ENCODE results near the gene ATP8A2.
"Not testable (repeated sequence)": the region's sequence is repeated elsewhere in the genome, so short reads cannot be mapped to it uniquely, and the experiment has no call there.

The ATP8A2 gene

GRCh38 chr13:25503856-25504255, 132.1 kb downstream of the ATP8A2 start:
- no peak for DNase-seq (ENCODE audit: low spot score)
- H3K4me1 ChIP-seq (ENCODE audit: insufficient read depth, poor library complexity, severe bottlenecking), result no peaks in the 10 kb centered on the region
- no peaks in the 10 kb centered on the region for H3K27me3 ChIP-seq (ENCODE audit: insufficient read depth, poor library complexity, severe bottlenecking)
- no peaks in the 10 kb centered on the region for H3K9me3 ChIP-seq (ENCODE audit: severe bottlenecking)
- no peak overlapping the region for H3K27ac ChIP-seq (ENCODE audit: poor library complexity, severe bottlenecking)
- H3K36me3 ChIP-seq (ENCODE audit: low read depth), result no peaks in the 10 kb centered on the region
- H3K4me3 ChIP-seq (ENCODE audit: severe bottlenecking), result no peak overlapping the region
- no peak for ATAC-seq (ENCODE audit: low read depth)
- TF ChIP-seq CTCF (IDR thresholded peaks at IDR 0.05; ENCODE audit: poor library complexity, severe bottlenecking), result no peak

- H3K27ac ChIP-seq (ENCODE audit: poor library complexity, severe bottlenecking), result no peak overlapping the region
- no peak for TF ChIP-seq CTCF (IDR thresholded peaks at IDR 0.05; ENCODE audit: poor library complexity, severe bottlenecking)
- no peaks in the 10 kb centered on the region for H3K36me3 ChIP-seq (ENCODE audit: low read depth)
- no peak for DNase-seq (ENCODE audit: low spot score)
- no peaks in the 10 kb centered on the region for H3K4me1 ChIP-seq (ENCODE audit: insufficient read depth, poor library complexity, severe bottlenecking)
- no peak for ATAC-seq (ENCODE audit: low read depth)
- no peaks in the 10 kb centered on the region for H3K9me3 ChIP-seq (ENCODE audit: severe bottlenecking)
- no peak overlapping the region for H3K4me3 ChIP-seq (ENCODE audit: severe bottlenecking)
- no peaks in the 10 kb centered on the region for H3K27me3 ChIP-seq (ENCODE audit: insufficient read depth, poor library complexity, severe bottlenecking)
Measured at GRCh38 chr13:25507841-25508240, 136.1 kb downstream of the ATP8A2 start.

GRCh38 chr13:25513060-25513459, 141.3 kb downstream of the ATP8A2 start:
- H3K36me3 ChIP-seq (ENCODE audit: low read depth); ATAC-seq (ENCODE audit: low read depth); H3K27me3 ChIP-seq (ENCODE audit: insufficient read depth, poor library complexity, severe bottlenecking); H3K4me1 ChIP-seq (ENCODE audit: insufficient read depth, poor library complexity, severe bottlenecking); H3K9me3 ChIP-seq (ENCODE audit: severe bottlenecking); H3K27ac ChIP-seq (ENCODE audit: poor library complexity, severe bottlenecking); H3K4me3 ChIP-seq (ENCODE audit: severe bottlenecking); DNase-seq (ENCODE audit: low spot score): not testable (repeated sequence)

- H3K4me3 ChIP-seq (ENCODE audit: severe bottlenecking), result no peak overlapping the region
- peaks cover 2% of the 10 kb centered on the region for H3K9me3 ChIP-seq (ENCODE audit: severe bottlenecking)
- no peak for TF ChIP-seq CTCF (IDR thresholded peaks at IDR 0.05; ENCODE audit: poor library complexity, severe bottlenecking)
- H3K36me3 ChIP-seq (ENCODE audit: low read depth), result no peaks in the 10 kb centered on the region
- no peaks in the 10 kb centered on the region for H3K27me3 ChIP-seq (ENCODE audit: insufficient read depth, poor library complexity, severe bottlenecking)
- no peaks in the 10 kb centered on the region for H3K4me1 ChIP-seq (ENCODE audit: insufficient read depth, poor library complexity, severe bottlenecking)
- DNase-seq (ENCODE audit: low spot score), result no peak
- H3K27ac ChIP-seq (ENCODE audit: poor library complexity, severe bottlenecking), result no peak overlapping the region
- ATAC-seq (ENCODE audit: low read depth), result no peak
Measured at GRCh38 chr13:25518441-25518840, 146.7 kb downstream of the ATP8A2 start.

GRCh38 chr13:25525884-25526283, 154.1 kb downstream of the ATP8A2 start:
- no peak for ATAC-seq (ENCODE audit: low read depth)
- Histone ChIP-seq H3K9me3 (ENCODE audit: severe bottlenecking) (peaks cover 4% of the 10 kb centered on the region), H3K27ac (ENCODE audit: poor library complexity, severe bottlenecking) (no peak overlapping the region), H3K4me1 (ENCODE audit: insufficient read depth, poor library complexity, severe bottlenecking) (peaks cover 5% of the 10 kb centered on the region), H3K4me3 (ENCODE audit: severe bottlenecking) (no peak overlapping the region), H3K27me3 (ENCODE audit: insufficient read depth, poor library complexity, severe bottlenecking) (no peaks in the 10 kb centered on the region), H3K36me3 (ENCODE audit: low read depth) (no peaks in the 10 kb centered on the region)
- TF ChIP-seq CTCF (IDR thresholded peaks at IDR 0.05; ENCODE audit: poor library complexity, severe bottlenecking), result no peak
- DNase-seq (ENCODE audit: low spot score), result no peak

Measured in RWPE2 (cell line).